GM23338 (cell line): Measurements from ENCODE around the gene ZNF74.

Experiments
- CREB1 ChIP-seq: fragments of 250-450 bp; sonication (Bioruptor Pico); IDR thresholded peaks from 2 replicates; pipeline ENCODE4 v1.5.0; 2020; ENCODE audit warnings: low read depth, mild to moderate bottlenecking, moderate library complexity
- EZH2 ChIP-seq: fragments of 200-600 bp; sonication (generic); IDR thresholded peaks from one replicate; pipeline ENCODE4 v1.8.0; 2017; ENCODE audit warnings: antibody characterized with exemption, mild to moderate bottlenecking, low read depth; ENCODE audit not compliant: unreplicated experiment
- EZH2phosphoT487 ChIP-seq: fragments of 200-600 bp; sonication (generic); IDR thresholded peaks from one replicate; pipeline ENCODE4 v1.8.1; 2018; ENCODE audit warnings: antibody characterized with exemption; ENCODE audit not compliant: unreplicated experiment
- NANOG ChIP-seq: IDR thresholded peaks from 2 replicates; pipeline ENCODE4 v1.6.1; 2016; ENCODE audit warnings: antibody characterized with exemption, borderline replicate concordance
- POLR2AphosphoS5 ChIP-seq: IDR thresholded peaks from 2 replicates; pipeline ENCODE4 v1.6.1; 2016; ENCODE audit warnings: antibody characterized with exemption, low read depth
- TF ChIP-seq, protein P1 (sequence below), 2 experiments: fragments of 200-600 bp in 1 of 2; sonication (generic) in 1 of 2; conservative IDR thresholded peaks; 2 replicates each; pipeline versions ENCODE4 v1.5.1 to v1.6.1; 2016 to 2017; ENCODE audit warnings: antibody characterized with exemption in 2 of 2, low read depth in 2 of 2, mild to moderate bottlenecking in 2 of 2, moderate library complexity in 1 of 2
- TF ChIP-seq, protein P2 (sequence below): IDR thresholded peaks from one replicate; pipeline ENCODE4 v1.6.1; 2018; ENCODE audit warnings: antibody characterized with exemption; ENCODE audit not compliant: unreplicated experiment
- TF ChIP-seq, protein P3 (sequence below): IDR thresholded peaks from 2 replicates; pipeline ENCODE4 v1.6.1; 2016; ENCODE audit warnings: antibody characterized with exemption

DNA sequence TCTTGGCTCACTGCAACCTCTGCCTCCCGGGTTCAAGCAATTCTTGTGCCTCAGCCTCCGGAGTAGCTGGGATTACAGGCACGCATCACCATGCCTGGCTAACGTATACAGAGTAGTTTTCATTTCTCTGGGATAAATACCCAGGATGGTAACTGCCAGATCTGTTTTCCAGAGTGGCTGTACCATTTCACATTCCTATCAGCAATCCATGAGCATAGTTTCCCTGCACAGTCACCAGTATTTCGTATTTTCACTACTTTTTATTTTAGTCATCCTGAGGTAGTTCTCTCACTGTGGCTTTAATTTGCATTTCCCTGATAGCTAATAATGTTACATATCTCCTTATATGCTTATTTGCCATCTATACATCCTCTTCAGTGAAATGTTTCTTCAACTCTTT is 54.7 kb downstream of the ZNF74 start:
- TF ChIP-seq, protein P1, sequence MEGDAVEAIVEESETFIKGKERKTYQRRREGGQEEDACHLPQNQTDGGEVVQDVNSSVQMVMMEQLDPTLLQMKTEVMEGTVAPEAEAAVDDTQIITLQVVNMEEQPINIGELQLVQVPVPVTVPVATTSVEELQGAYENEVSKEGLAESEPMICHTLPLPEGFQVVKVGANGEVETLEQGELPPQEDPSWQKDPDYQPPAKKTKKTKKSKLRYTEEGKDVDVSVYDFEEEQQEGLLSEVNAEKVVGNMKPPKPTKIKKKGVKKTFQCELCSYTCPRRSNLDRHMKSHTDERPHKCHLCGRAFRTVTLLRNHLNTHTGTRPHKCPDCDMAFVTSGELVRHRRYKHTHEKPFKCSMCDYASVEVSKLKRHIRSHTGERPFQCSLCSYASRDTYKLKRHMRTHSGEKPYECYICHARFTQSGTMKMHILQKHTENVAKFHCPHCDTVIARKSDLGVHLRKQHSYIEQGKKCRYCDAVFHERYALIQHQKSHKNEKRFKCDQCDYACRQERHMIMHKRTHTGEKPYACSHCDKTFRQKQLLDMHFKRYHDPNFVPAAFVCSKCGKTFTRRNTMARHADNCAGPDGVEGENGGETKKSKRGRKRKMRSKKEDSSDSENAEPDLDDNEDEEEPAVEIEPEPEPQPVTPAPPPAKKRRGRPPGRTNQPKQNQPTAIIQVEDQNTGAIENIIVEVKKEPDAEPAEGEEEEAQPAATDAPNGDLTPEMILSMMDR (conservative IDR thresholded peaks at IDR 0.05; ENCODE audit: low read depth in 2 of 2), result no peak
- TF ChIP-seq EZH2 (no peak), POLR2AphosphoS5 (no peak), EZH2phosphoT487 (no peak), CREB1 (CRISPR knock-in tag) (no peak), NANOG (no peak)
- TF ChIP-seq, protein P2, sequence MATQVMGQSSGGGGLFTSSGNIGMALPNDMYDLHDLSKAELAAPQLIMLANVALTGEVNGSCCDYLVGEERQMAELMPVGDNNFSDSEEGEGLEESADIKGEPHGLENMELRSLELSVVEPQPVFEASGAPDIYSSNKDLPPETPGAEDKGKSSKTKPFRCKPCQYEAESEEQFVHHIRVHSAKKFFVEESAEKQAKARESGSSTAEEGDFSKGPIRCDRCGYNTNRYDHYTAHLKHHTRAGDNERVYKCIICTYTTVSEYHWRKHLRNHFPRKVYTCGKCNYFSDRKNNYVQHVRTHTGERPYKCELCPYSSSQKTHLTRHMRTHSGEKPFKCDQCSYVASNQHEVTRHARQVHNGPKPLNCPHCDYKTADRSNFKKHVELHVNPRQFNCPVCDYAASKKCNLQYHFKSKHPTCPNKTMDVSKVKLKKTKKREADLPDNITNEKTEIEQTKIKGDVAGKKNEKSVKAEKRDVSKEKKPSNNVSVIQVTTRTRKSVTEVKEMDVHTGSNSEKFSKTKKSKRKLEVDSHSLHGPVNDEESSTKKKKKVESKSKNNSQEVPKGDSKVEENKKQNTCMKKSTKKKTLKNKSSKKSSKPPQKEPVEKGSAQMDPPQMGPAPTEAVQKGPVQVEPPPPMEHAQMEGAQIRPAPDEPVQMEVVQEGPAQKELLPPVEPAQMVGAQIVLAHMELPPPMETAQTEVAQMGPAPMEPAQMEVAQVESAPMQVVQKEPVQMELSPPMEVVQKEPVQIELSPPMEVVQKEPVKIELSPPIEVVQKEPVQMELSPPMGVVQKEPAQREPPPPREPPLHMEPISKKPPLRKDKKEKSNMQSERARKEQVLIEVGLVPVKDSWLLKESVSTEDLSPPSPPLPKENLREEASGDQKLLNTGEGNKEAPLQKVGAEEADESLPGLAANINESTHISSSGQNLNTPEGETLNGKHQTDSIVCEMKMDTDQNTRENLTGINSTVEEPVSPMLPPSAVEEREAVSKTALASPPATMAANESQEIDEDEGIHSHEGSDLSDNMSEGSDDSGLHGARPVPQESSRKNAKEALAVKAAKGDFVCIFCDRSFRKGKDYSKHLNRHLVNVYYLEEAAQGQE, result no peak
- TF ChIP-seq, protein P3, sequence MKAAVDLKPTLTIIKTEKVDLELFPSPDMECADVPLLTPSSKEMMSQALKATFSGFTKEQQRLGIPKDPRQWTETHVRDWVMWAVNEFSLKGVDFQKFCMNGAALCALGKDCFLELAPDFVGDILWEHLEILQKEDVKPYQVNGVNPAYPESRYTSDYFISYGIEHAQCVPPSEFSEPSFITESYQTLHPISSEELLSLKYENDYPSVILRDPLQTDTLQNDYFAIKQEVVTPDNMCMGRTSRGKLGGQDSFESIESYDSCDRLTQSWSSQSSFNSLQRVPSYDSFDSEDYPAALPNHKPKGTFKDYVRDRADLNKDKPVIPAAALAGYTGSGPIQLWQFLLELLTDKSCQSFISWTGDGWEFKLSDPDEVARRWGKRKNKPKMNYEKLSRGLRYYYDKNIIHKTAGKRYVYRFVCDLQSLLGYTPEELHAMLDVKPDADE, result no peak
